HCT116 (cell line): ENCODE data around the gene NOTCH1. TPM values are rescaled to one million over a fixed set of nuclear protein-coding genes. Genes with fewer than 3 reads are reported as not detected.

Source experiments
- ATAC-seq: fragments of 200-7000 bp; cut with Tn5 transposase; 2 replicates; pipeline ENCODE4 v1.9.1; 2020; ENCODE audit warnings: mild to moderate bottlenecking, moderate library complexity
- BruUV-seq: library from RNA; stranded (reverse); fragments of 400-500 nt; replicated peaks from 2 replicates; lab custom pipeline; 2021; lab: Mats Ljungman, UMichigan
- CTCF ChIA-PET: fragments of 300-600 bp; sonication (Branson Sonifier 250); formaldehyde crosslinking; loops from one replicate; lab custom pipeline; 2021; ENCODE audit warnings: antibody characterized with exemption; lab: Charles Lee
- POLR2A ChIA-PET: fragments of 300-600, 350-600 bp; sonication (Branson Sonifier 250); formaldehyde crosslinking; loops from one replicate; lab custom pipeline; 2021; ENCODE audit warnings: antibody characterized with exemption; lab: Charles Lee
- RAD21 ChIA-PET, 2 experiments: fragments of 300-600 bp; sonication (Branson Sonifier 250); formaldehyde crosslinking; loops; one replicate each; lab custom pipeline; 2023; ENCODE audit warnings: low total read pairs in 2 of 2; ENCODE audit not compliant: uncharacterized antibody in 2 of 2, unreplicated experiment in 2 of 2, low non-redundant PET in 1 of 2; lab: Charles Lee
- DNase-seq: peaks from one replicate; pipeline ENCODE4 v3.0.0-alpha.2; 2010; ENCODE audit warnings: low read depth, low spot score
- H2AFZ ChIP-seq: fragments of 200-600 bp; shearing (Covaris generic), sonication (generic); 2 replicates; pipeline ENCODE4 v1.6.1; 2017; ENCODE audit warnings: low read depth, mixed run types, mixed read lengths, antibody characterized with exemption, low read length; ENCODE audit not compliant: poor library complexity, severe bottlenecking
- H3K27ac ChIP-seq: 2 replicates; pipeline ENCODE4 v1.5.1; 2012; ENCODE audit warnings: low read depth, low read length
- H3K27me3 ChIP-seq: fragments of 200-600 bp; sonication (generic); 2 replicates; pipeline ENCODE4 v1.6.1; 2016; ENCODE audit warnings: mixed run types, low read length, mixed read lengths; ENCODE audit not compliant: insufficient read depth
- H3K36me3 ChIP-seq, 2 experiments: fragments of 200-500 bp in 1 of 2; fragments of 200-600 bp in 1 of 2; sonication (Bioruptor generic) in 1 of 2; sonication (generic) in 1 of 2; 2 replicates each; pipeline versions ENCODE4 v1.5.1 to v1.6.1; 2014 to 2016; ENCODE audit warnings: low read length in 2 of 2, inconsistent platforms in 1 of 2, mixed read lengths in 1 of 2, mixed run types in 1 of 2; ENCODE audit not compliant: insufficient read depth in 2 of 2, control insufficient read depth in 1 of 2
- H3K4me1 ChIP-seq, 2 experiments: fragments of 200-600 bp in 1 of 2; sonication (generic) in 1 of 2; 2 replicates each; pipeline versions ENCODE4 v1.5.1 to v1.6.1; 2012 to 2017; ENCODE audit warnings: low read length in 2 of 2, inconsistent platforms in 1 of 2, mild to moderate bottlenecking in 1 of 2, mixed read lengths in 1 of 2, mixed run types in 1 of 2, moderate library complexity in 1 of 2; ENCODE audit not compliant: insufficient read depth in 2 of 2, control insufficient read depth in 1 of 2
- H3K4me2 ChIP-seq: fragments of 200-600 bp; sonication (generic); 2 replicates; pipeline ENCODE4 v1.6.1; 2017; ENCODE audit warnings: mixed run types, low read length, mixed read lengths
- H3K4me3 ChIP-seq, 2 experiments: fragments of 200-600 bp in 1 of 2; sonication (generic) in 1 of 2; replicated peaks in 1 of 2; 2 replicates each; pipeline ENCODE4 v1.5.1; 2011 to 2016; ENCODE audit warnings: low read length in 2 of 2, control low read depth in 1 of 2, low read depth in 1 of 2, mild to moderate bottlenecking in 1 of 2, mixed read lengths in 1 of 2, mixed run types in 1 of 2
- H3K79me2 ChIP-seq: fragments of 200-600 bp; sonication (generic); 2 replicates; pipeline ENCODE4 v1.6.1; 2017; ENCODE audit warnings: mild to moderate bottlenecking, mixed run types, low read length, moderate library complexity, mixed read lengths; ENCODE audit not compliant: insufficient read depth
- H3K9ac ChIP-seq: fragments of 200-600 bp; sonication (generic); 2 replicates; pipeline ENCODE4 v1.6.1; 2016; ENCODE audit warnings: low read length, mixed read lengths
- H3K9me2 ChIP-seq: fragments of 200-600 bp; sonication (generic), shearing (Covaris generic); 2 replicates; pipeline ENCODE4 v1.6.1; 2017; ENCODE audit warnings: mixed run types, mild to moderate bottlenecking, moderate library complexity; ENCODE audit not compliant: insufficient read depth
- H3K9me3 ChIP-seq, 2 experiments: fragments of 200-500 bp in 1 of 2; fragments of 200-600 bp in 1 of 2; sonication (Bioruptor generic) in 1 of 2; sonication (generic) in 1 of 2; 2 replicates each; pipeline ENCODE4 v1.6.1; 2014 to 2017; ENCODE audit warnings: low read length in 2 of 2, mixed read lengths in 2 of 2, inconsistent platforms in 1 of 2, low read depth in 1 of 2, mild to moderate bottlenecking in 1 of 2, mixed run types in 1 of 2, moderate library complexity in 1 of 2; ENCODE audit not compliant: control insufficient read depth in 1 of 2, insufficient read depth in 1 of 2
- H4K20me1 ChIP-seq: fragments of 200-600 bp; sonication (generic), shearing (Covaris generic); 2 replicates; pipeline ENCODE4 v1.6.1; 2017; ENCODE audit warnings: mixed run types, mild to moderate bottlenecking, moderate library complexity; ENCODE audit not compliant: insufficient read depth
- ATF3 ChIP-seq: IDR thresholded peaks from 2 replicates; pipeline ENCODE4 v1.6.1; 2012
- CBX3 ChIP-seq: IDR thresholded peaks from 2 replicates; pipeline ENCODE4 v1.6.1; 2012; ENCODE audit warnings: low read depth
- ELF1 ChIP-seq: IDR thresholded peaks from 2 replicates; pipeline ENCODE4 v1.6.1; 2012; ENCODE audit warnings: low read depth, borderline replicate concordance
- FOSL1 ChIP-seq: IDR thresholded peaks from 2 replicates; pipeline ENCODE4 v1.6.1; 2012; ENCODE audit warnings: low read depth
- JUND ChIP-seq: IDR thresholded peaks from 2 replicates; pipeline ENCODE4 v1.6.1; 2012
- POLR2AphosphoS5 ChIP-seq: IDR thresholded peaks from 2 replicates; pipeline ENCODE4 v1.6.1; 2011; ENCODE audit warnings: mild to moderate bottlenecking, low read depth, low read length, moderate library complexity
- REST ChIP-seq: IDR thresholded peaks from 2 replicates; pipeline ENCODE4 v1.6.1; 2012; ENCODE audit warnings: low read depth
- SP1 ChIP-seq: IDR thresholded peaks from 2 replicates; pipeline ENCODE4 v1.6.1; 2012; ENCODE audit warnings: low read depth
- SRF ChIP-seq: IDR thresholded peaks from 2 replicates; pipeline ENCODE4 v1.6.1; 2012; ENCODE audit warnings: low read depth
- TCF7L2 ChIP-seq: IDR thresholded peaks from 2 replicates; pipeline ENCODE4 v1.7.0; 2011; ENCODE audit warnings: borderline replicate concordance, inconsistent platforms; ENCODE audit not compliant: insufficient read depth, insufficient read length; ENCODE audit errors: extremely low read depth
- intact Hi-C: fragments of 100-400 bp; cut with micrococcal nuclease; formaldehyde crosslinking; loops from 2 replicates; pipeline ENCODE4 v1.10.0; 2022
- total RNA-seq: library from RNA; stranded (reverse); gene quantifications from one replicate; pipeline ENCODE4 v1.2.1, GENCODE V29; 2021; ENCODE audit not compliant: unreplicated experiment

Gene NOTCH1
- total RNA-seq, 1 experiment from 2014 or later: 36.2 TPM

GRCh38 chr9:136520053-136520540 lies 25.8 kb downstream of the NOTCH1 start:
- ChIA-PET CTCF (no interaction called here), POLR2A (no interaction called here), RAD21 (no interaction called here)
- no peak overlapping the region for H3K4me2 ChIP-seq
- no peaks in the 10 kb centered on the region for H4K20me1 ChIP-seq
- no peak overlapping the region for H2AFZ ChIP-seq
- H3K4me3 ChIP-seq: no peak overlapping the region
- H3K4me1 ChIP-seq: no peaks in the 10 kb centered on the region
- H3K27ac ChIP-seq: no peak overlapping the region
- ATAC-seq: no peak
- H3K9me3 ChIP-seq: no peaks in the 10 kb centered on the region
- TF ChIP-seq ATF3 (no peak), CBX3 (no peak), TCF7L2 (no peak), REST (no peak), JUND (no peak), ELF1 (no peak), POLR2AphosphoS5 (no peak), FOSL1 (no peak), SRF (no peak), SP1 (no peak)
- no peak for DNase-seq
- no peaks in the 10 kb centered on the region for H3K27me3 ChIP-seq
- no peaks in the 10 kb centered on the region for H3K9me2 ChIP-seq
- peaks cover 3% of the 10 kb centered on the region; the same call in 1 of the 2 replicates for H3K79me2 ChIP-seq
- H3K9ac ChIP-seq: no peak overlapping the region
- peaks cover 2 to 14% of the 10 kb centered on the region in 2 experiments; a peak in 2 of 4 replicates for H3K36me3 ChIP-seq
- intact Hi-C loops: no loop called here
- BruUV-seq: no TSS peak
